ENCODE data around the gene MCTP1. TPM values are rescaled to one million over a fixed set of nuclear protein-coding genes. Genes with fewer than 3 reads are reported as not detected.
A peak's percentile ranks its signal among the peaks of the same experiment; 100 is the strongest.

MCTP1 gene
- total and polyA plus RNA-seq, 2 of the 8 experiments (the other 6 are each of a cell fraction or from before 2014, with no cell fraction given), result 0.56 to 3.4 TPM

- no peak overlapping the region for H3K4me2 ChIP-seq (ENCODE audit: insufficient read depth in 1 of 2, low read depth in 2 of 2, low read length in 2 of 2)
- H4K20me1 ChIP-seq (replicated peaks in 1 of 2; ENCODE audit: control insufficient read depth in 1 of 2, insufficient read depth in 2 of 2, low read length in 2 of 2), result no peaks in the 10 kb centered on the region
- no peak overlapping the region for H3K14ac ChIP-seq (ENCODE audit: insufficient read length)
- no peaks in the 10 kb centered on the region for H3K36me3 ChIP-seq (ENCODE audit: control insufficient read depth in 2 of 4, insufficient read depth in 4 of 4, low read length in 3 of 4)
- TF ChIP-seq GABPA (IDR thresholded peaks at IDR 0.05; ENCODE audit: borderline replicate concordance, insufficient read depth, low read length), result no peak
- no peak for TF ChIP-seq ATF3 (IDR thresholded peaks at IDR 0.05; ENCODE audit: insufficient read depth, low read depth, low read length)
- no peak for TF ChIP-seq RFX5 (IDR thresholded peaks at IDR 0.05; ENCODE audit: borderline replicate concordance, low read depth, low read length)
- no peak for TF ChIP-seq ZNF274 (IDR thresholded peaks at IDR 0.05; ENCODE audit: borderline replicate concordance, extremely low read depth, low read length)
- no peak for TF ChIP-seq CHD1 (IDR thresholded peaks at IDR 0.05; ENCODE audit: low read depth, low read length)
- TF ChIP-seq EZH2 (IDR thresholded peaks at IDR 0.05; ENCODE audit: low read depth, low read length, severe bottlenecking), result no peak
- TF ChIP-seq TBP (IDR thresholded peaks at IDR 0.05; ENCODE audit: low read depth, low read length), result no peak
- TF ChIP-seq SP1 (IDR thresholded peaks at IDR 0.05; ENCODE audit: low read depth, low read length), result no peak
- no peak for TF ChIP-seq CTBP2 (IDR thresholded peaks at IDR 0.05; ENCODE audit: borderline replicate concordance, insufficient read depth, insufficient read length, low read length)
- no peak for TF ChIP-seq USF2 (IDR thresholded peaks at IDR 0.05; ENCODE audit: low read length)
- no peak for TF ChIP-seq KDM5A (IDR thresholded peaks at IDR 0.05; ENCODE audit: low read length)
- H2BK120ac ChIP-seq (replicated peaks; ENCODE audit: low read depth, low read length), result no peak overlapping the region
- POLR2A ChIA-PET (ENCODE audit: partially characterized antibody), result no interaction called here
- no peak overlapping the region for H3K4me3 ChIP-seq (ENCODE audit: extremely low read depth in 1 of 4, insufficient read depth in 2 of 4, low read depth in 3 of 4, low read length in 4 of 4)
- no peak overlapping the region for H3K27ac ChIP-seq (ENCODE audit: low read depth, low read length)
- CTCF ChIA-PET (ENCODE audit: partially characterized antibody), result interaction anchor here (0.6 to 7.7 kb wide), 19 partner anchors 9 to 389 kb away, joined by 3 to 47 read pairs (median 4); no protein-coding TSS in a partner anchor
- no peaks in the 10 kb centered on the region for H3K79me1 ChIP-seq (ENCODE audit: low read depth, low read length)
- H3K23me2 ChIP-seq (ENCODE audit: low read depth, low read length), result no peaks in the 10 kb centered on the region
- H3K4me1 ChIP-seq (replicated peaks in 1 of 4; ENCODE audit: control insufficient read depth in 3 of 4, insufficient read depth in 4 of 4, low read length in 3 of 4), result no peaks in the 10 kb centered on the region
- no peaks in the 10 kb centered on the region for H3K79me2 ChIP-seq (ENCODE audit: control insufficient read depth in 1 of 2, insufficient read depth in 2 of 2, low read length in 2 of 2)
- no peak overlapping the region for H4K91ac ChIP-seq (replicated peaks; ENCODE audit: insufficient read length, low read length)
- H3K56ac ChIP-seq (replicated peaks; ENCODE audit: insufficient read length, low read depth, low read length), result no peak overlapping the region
- H2BK12ac ChIP-seq (ENCODE audit: low read depth, low read length), result no peak overlapping the region
- peak overlapping the region in 1 of 4 experiments; percentile 21; a peak in 1 of 7 replicates for H3K9ac ChIP-seq (replicated peaks in 1 of 4; ENCODE audit: extremely low read depth in 1 of 4, low read depth in 3 of 4, low read length in 3 of 4)
- no peak overlapping the region for H2BK20ac ChIP-seq (ENCODE audit: low read length)
- no peak overlapping the region for H3K4ac ChIP-seq (replicated peaks; ENCODE audit: insufficient read length, low read depth, low read length)
- no peak for DNase-seq (ENCODE audit: low read depth in 1 of 2, low spot score in 2 of 2)
- no peak overlapping the region for H3K18ac ChIP-seq (ENCODE audit: extremely low read depth, low read length)
- no peak overlapping the region for H2BK15ac ChIP-seq (ENCODE audit: low read length)
- WGBS, 2 experiments (ENCODE audit: extremely low coverage in 1 of 2, insufficient coverage in 1 of 2, insufficient read length in 1 of 2, insufficient replicate concordance in 2 of 2, low coverage in 1 of 2, low lambda C conversion rate in 2 of 2, missing lambda C conversion rate in 1 of 2), result 80% methylated on average over 4 of the region's 4 CpGs; no CpG with 5 or more reads in 1 of the 2 experiments
- no peak overlapping the region for H2BK5ac ChIP-seq (ENCODE audit: low read depth, low read length)
- H3K9me3 ChIP-seq (ENCODE audit: insufficient read depth in 2 of 2, low read depth in 1 of 2, low read length in 1 of 2), result no peaks in the 10 kb centered on the region
- no peak overlapping the region for H2AK5ac ChIP-seq (ENCODE audit: low read depth, low read length)
- no peak overlapping the region for H3K23ac ChIP-seq (ENCODE audit: insufficient read length)
- no peak for FAIRE-seq
- no peak overlapping the region for H4K5ac ChIP-seq (ENCODE audit: insufficient read length, low read depth, low read length)
- H4K8ac ChIP-seq (ENCODE audit: extremely low read depth, insufficient read depth, low read length), result no peak overlapping the region
- no peak overlapping the region for H2AFZ ChIP-seq (ENCODE audit: low read length)
- H3K27me3 ChIP-seq (replicated peaks in 1 of 4; ENCODE audit: control insufficient read depth in 3 of 4, extremely low read depth in 1 of 4, insufficient read depth in 3 of 4, low read length in 3 of 4), result no peaks in the 10 kb centered on the region
These were observed 452.2 kb downstream of the MCTP1 start for GRCh38 chr5:94832685-94833084.

Data from H1 (cell line).